T47D (cell line): ENCODE results near the gene PCDH7.

Experiments
- DNase-seq, 2 experiments: peaks; one replicate each; pipeline versions ENCODE4 v3.0.0 to v3.0.0-alpha.2; 2011 to 2012; ENCODE audit warnings: low read depth in 1 of 2, low spot score in 1 of 2
- JUND ChIP-seq: IDR thresholded peaks from 2 replicates; pipeline ENCODE4 v1.6.1; 2012; ENCODE audit warnings: low read depth
- in situ Hi-C: cut with HindIII; loops from 2 replicates; pipeline ENCODE4 v1.10.0; 2016; ENCODE audit warnings: low sequenced_read_pairs, low pct_unique_long_range_greater_than_20kb

PCDH7 gene

GRCh38 chr4:30720021-30720660 is at the start of gene PCDH7:
Gene PCDH7, plus strand, starts transcription at chr4:30720369. Its CDS starts 1,054 bp downstream, at chr4:30721423.
- peak in 1 of 2 experiments; percentile 58 for DNase-seq
- TF ChIP-seq JUND: no peak
- in situ Hi-C loops: no loop called here

- no peak for TF ChIP-seq JUND
- no peak for DNase-seq
- in situ Hi-C loops: no loop called here
Measured at GRCh38 chr4:30671926-30672448, 48.2 kb upstream of the PCDH7 start.

GRCh38 chr4:30696191-30696590 is 24.0 kb upstream of the PCDH7 start:
- in situ Hi-C loops: no loop called here
- DNase-seq: no peak
- TF ChIP-seq JUND: no peak

DNA sequence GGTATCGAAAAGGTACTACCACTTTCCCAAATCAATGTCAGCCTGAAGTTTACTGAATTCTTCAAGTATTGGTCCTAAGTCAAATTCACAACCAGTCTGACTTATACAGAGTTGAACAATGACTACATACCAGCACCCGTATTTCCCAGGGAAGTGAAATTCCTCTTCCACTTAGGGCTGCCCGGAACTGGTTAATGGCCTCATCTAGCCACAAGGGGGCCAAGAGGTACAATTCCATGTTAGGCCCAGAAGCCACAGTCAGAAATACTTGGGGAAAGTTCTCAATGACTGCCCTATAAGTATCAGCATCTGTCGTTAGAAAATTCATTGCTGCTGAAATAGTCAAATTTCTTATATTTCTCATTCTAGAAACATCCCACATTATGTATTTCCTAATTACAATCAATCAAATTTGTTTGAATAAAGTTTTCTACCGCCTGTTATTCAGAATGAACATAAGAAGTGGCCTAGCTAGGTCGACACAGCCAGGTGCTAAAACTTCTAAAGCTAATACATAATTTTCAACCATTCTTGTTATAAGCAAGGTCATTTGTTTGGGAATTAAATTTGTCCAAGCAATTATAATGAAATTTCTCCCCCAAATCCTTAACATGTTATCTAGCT is 5.6 kb upstream of the PCDH7 start:
- peak; percentile 42 to 72 for DNase-seq
- in situ Hi-C loops: no loop called here
- no peak for TF ChIP-seq JUND

DNA sequence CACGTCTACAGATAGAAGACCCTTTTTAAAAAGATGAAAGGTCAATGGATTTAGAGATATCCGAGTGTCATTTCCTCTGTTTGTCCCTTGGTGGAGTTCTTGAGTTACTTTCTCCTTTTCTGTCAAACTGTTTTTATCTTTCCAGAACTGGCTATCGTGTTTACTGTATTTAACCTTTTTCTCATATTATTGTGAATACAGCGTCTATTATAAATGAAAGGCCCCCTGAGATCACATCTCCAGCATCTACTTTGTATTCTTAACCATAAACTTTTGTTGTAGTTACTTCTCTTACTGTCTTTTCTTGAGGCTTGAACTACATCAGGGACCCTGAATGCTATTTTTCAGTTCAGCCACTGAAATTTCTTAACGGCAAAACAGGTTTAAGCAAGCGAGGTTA is 4.0 kb upstream of the PCDH7 start:
- TF ChIP-seq JUND: no peak
- in situ Hi-C loops: no loop called here
- DNase-seq: peak in 1 of 2 experiments; percentile 25

DNA sequence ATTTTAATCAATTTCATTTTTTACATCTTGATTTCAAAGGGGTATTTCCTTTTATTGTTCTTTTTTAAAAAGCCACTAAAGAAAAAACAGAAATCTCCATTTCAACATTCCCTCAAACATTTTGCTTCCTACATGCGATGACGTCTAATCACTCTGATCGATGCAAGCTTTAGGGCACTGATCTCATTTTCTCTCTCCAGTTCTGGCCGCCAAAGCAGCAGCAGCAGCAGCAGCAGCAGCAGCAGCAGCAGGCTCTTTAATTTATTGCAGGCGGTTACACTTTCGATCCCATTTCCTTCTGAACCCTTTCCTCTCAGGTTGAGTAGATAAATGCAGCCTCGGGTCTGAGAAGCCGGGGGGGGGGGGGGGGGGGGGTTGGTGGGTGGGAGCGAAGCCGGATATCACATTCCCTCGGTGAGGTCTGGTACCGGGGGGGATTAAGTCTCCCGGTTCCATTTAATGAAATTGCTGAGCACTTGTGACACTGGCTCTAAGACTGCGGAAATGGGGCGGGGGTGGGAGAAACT is 3.4 kb upstream of the PCDH7 start:
- TF ChIP-seq JUND: no peak
- in situ Hi-C loops: no loop called here
- DNase-seq: peak; percentile 8 to 25

DNA sequence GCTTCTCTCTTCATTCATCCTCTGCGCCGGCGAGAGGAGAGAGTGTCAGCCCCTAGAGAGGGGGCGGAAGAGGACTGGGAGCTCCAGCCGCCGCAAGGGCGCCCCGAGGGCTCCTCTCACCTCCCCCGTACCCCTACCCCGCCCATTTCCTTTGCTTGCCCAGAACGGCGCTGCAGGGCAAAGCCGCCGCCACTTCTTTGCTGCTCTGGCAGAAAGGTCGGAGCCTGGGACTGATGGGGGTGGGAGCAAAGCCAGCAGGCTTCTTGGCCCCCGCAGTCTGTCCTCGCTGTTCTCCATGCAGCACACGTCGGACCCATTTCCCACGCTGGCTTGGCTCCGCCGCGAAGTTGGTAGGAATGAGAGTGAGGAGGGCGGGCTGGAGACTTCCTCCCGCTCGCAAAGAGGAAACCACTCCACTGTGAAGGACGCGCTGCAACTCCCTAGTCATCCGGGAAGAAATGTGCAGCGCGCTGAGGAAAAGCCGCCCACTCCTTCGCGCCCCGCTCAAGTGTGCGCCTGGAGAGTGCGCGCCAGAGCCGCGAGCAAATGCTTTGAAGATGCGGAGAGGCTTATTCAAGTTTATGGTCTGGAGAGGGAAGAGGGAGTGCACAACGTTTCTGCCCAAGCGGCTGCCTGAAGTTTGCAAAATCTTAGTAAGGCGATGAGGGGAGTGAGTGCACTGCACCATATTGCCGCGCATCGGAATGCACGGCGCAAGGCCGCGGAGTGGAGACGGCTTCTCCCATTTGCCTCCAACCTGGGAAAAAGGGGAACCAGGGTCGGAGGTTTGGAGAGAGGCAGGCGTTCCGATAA is 2.8 kb upstream of the PCDH7 start:
- TF ChIP-seq JUND: no peak
- in situ Hi-C loops: no loop called here
- DNase-seq: peak; percentile 36 to 66

DNA sequence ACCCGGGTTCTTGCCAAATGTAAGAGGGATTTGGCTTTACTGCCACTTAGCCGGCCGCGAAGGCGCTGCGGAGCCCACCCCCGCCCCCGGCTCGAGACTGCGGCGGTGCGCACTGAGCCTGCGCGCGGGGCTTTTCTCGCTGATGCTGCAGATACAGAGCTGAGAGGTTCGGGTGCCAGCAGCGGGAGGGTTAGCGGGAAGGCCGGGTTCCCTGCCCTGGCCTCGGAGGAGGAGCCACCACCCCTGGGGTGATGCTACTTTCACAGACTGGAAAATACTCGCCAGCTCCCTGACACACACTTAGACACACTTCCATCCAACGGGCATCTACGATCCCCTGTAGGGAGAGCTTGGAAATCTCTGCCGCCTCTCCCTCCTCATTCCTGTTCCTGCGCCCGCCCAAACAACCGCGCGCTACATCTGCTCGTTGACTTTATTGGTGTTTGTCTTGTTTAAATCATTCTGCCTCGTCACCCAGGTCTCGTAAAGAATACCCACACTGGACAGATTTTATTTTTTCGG is 2.1 kb upstream of the PCDH7 start:
- in situ Hi-C loops: no loop called here
- no peak for TF ChIP-seq JUND
- DNase-seq: no peak

DNA sequence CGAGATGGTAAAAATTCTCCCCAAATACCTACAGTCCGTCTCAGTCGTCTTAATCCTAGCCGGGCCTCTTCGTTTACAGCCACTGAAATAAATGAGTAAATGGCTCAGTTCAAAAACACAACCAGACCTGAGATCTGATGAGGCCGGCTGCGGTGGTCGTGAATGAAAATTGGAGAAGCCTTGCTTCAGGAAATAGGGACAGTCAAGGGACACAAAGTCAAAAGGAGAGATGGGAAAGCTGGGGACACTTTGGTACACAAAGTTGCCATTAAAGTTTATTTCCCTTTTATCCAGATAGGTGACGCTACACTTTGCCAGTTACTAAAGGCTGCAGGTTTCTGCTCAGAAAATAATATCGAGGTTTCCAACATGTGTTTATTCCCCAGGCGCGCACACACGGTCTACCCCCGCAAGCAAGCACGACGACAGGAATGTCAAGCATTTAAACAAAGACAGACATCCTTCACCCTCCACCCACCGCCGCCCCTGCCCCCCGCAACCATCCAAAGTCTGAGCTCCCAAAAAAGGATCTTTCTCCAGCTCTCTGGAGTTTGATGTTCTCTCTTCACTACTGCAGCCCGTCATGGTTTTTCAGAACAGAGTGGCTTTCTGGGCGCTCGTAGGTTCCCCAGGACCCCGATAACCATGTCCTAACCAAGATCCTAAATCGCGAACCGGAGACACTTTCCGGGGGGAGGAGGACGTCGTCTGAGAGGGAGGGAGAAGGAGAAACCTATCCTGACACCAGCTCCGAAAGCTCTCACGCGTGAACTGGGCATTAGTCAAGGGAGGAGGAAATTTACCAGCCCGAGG is 1.3 kb upstream of the PCDH7 start:
- in situ Hi-C loops: no loop called here
- DNase-seq: peak; percentile 45 to 47
- no peak for TF ChIP-seq JUND

- in situ Hi-C loops: no loop called here
- TF ChIP-seq JUND: no peak
- DNase-seq: peak; percentile 55 to 88
Measured at GRCh38 chr4:30719454-30720020, 632 bp upstream of the PCDH7 start.

DNA sequence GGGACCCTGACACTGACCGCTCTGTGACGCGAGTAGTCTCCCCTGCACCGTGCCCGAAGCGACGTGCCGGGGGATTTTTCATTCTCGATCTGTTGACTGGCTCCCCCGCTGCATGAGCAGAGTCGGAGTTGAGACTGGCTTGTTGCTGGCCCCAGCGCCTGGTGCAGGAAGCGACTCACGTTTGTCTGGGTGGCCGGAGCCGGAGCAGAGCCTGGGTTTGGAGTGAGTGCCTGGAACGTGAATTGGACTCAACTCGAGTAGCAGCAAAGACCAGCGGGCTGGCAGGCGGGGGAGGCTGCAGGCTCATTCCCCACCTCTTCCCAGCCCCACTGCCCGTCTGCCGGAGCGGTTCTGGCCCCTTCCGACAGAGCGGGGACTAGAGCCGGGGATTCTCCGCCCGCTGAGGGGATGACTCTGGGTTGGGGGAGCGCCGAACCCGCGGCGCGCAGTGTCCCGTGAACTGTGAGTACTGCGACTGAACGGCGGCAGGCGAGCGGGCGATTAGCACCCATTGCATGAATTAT is 554 bp downstream of the PCDH7 start:
- DNase-seq: no peak
- in situ Hi-C loops: no loop called here
- no peak for TF ChIP-seq JUND
